Liver (tissue), 9 donors: ENCODE data around the gene DGKD. TPM values are rescaled to one million over a fixed set of nuclear protein-coding genes. Genes with fewer than 3 reads are reported as not detected.

Source experiments
- DNase-seq: peaks from one replicate; pipeline ENCODE4 v3.0.0-alpha.2; 2017; ENCODE audit warnings: low spot score
- H3K27ac ChIP-seq, 2 donors: one replicate each; pipeline ENCODE4 v1.7.0; 2013; ENCODE audit warnings: inconsistent platforms in 2 of 2, low read length in 2 of 2, control low read depth in 1 of 2, low read depth in 1 of 2, mild to moderate bottlenecking in 1 of 2
- H3K27me3 ChIP-seq, 4 donors: one replicate each; pipeline versions ENCODE4 v1.6.1 to v1.7.0; 2013; ENCODE audit warnings: low read length in 3 of 4, inconsistent platforms in 1 of 4, mild to moderate bottlenecking in 1 of 4, moderate library complexity in 1 of 4; ENCODE audit not compliant: control insufficient read depth in 4 of 4, insufficient read depth in 4 of 4
- H3K36me3 ChIP-seq, 4 donors: one replicate each; pipeline versions ENCODE4 v1.6.1 to v1.7.0; 2013; ENCODE audit warnings: low read length in 3 of 4, mild to moderate bottlenecking in 3 of 4, low read depth in 1 of 4, moderate library complexity in 1 of 4; ENCODE audit not compliant: control insufficient read depth in 4 of 4, insufficient read depth in 3 of 4
- H3K4me1 ChIP-seq, 4 donors: one replicate each; pipeline versions ENCODE4 v1.6.1 to v1.7.0; 2013; ENCODE audit warnings: low read length in 3 of 4, mild to moderate bottlenecking in 3 of 4, moderate library complexity in 1 of 4; ENCODE audit not compliant: control insufficient read depth in 4 of 4, insufficient read depth in 4 of 4
- H3K4me3 ChIP-seq, 3 donors: one replicate each; pipeline versions ENCODE4 v1.6.1 to v1.7.0; 2013; ENCODE audit warnings: low read length in 3 of 3, control low read depth in 1 of 3, low read depth in 1 of 3, mild to moderate bottlenecking in 1 of 3
- H3K9ac ChIP-seq, 2 donors: one replicate each; pipeline ENCODE4 v1.7.0; 2013; ENCODE audit warnings: low read length in 2 of 2, mild to moderate bottlenecking in 2 of 2, moderate library complexity in 2 of 2, control low read depth in 1 of 2, low read depth in 1 of 2
- H3K9me3 ChIP-seq, 4 donors: one replicate each; pipeline versions ENCODE4 v1.6.1 to v1.7.0; 2013; ENCODE audit warnings: low read length in 3 of 4; ENCODE audit not compliant: control insufficient read depth in 4 of 4
- ATF3 ChIP-seq: IDR thresholded peaks from 2 replicates; pipeline ENCODE4 v1.6.1; 2016; ENCODE audit warnings: antibody characterized with exemption
- CTCF ChIP-seq: fragments of 150-350 bp; IDR thresholded peaks from 2 replicates; pipeline ENCODE4 v1.5.1; 2017; ENCODE audit warnings: improper control_type of control experiment, low read depth, low read length; ENCODE audit not compliant: missing input control
- EGR1 ChIP-seq, 2 donors: IDR thresholded peaks; 2 replicates each; pipeline ENCODE4 v1.6.1; 2016 to 2018; ENCODE audit warnings: antibody characterized with exemption in 2 of 2, low read depth in 2 of 2
- FOXA1 ChIP-seq: IDR thresholded peaks from 2 replicates; pipeline ENCODE4 v1.6.1; 2016; ENCODE audit warnings: antibody characterized with exemption
- FOXA2 ChIP-seq: IDR thresholded peaks from 2 replicates; pipeline ENCODE4 v1.6.1; 2016; ENCODE audit warnings: antibody characterized with exemption
- GABPA ChIP-seq, 2 donors: IDR thresholded peaks in 1 of 2; conservative IDR thresholded peaks in 1 of 2; 2 replicates each; pipeline ENCODE4 v1.6.1; 2016; ENCODE audit warnings: antibody characterized with exemption in 2 of 2, mild to moderate bottlenecking in 1 of 2, moderate library complexity in 1 of 2
- HNF4G ChIP-seq: IDR thresholded peaks from 2 replicates; pipeline ENCODE4 v1.6.1; 2016; ENCODE audit warnings: antibody characterized with exemption
- NR2F2 ChIP-seq: IDR thresholded peaks from 2 replicates; pipeline ENCODE4 v1.6.1; 2016; ENCODE audit warnings: antibody characterized with exemption
- RAD21 ChIP-seq, 2 donors: IDR thresholded peaks; 2 replicates each; pipeline ENCODE4 v1.6.1; 2016; ENCODE audit warnings: antibody characterized with exemption in 2 of 2, mild to moderate bottlenecking in 2 of 2
- REST ChIP-seq: IDR thresholded peaks from 2 replicates; pipeline ENCODE4 v1.6.1; 2016; ENCODE audit warnings: antibody characterized with exemption, mild to moderate bottlenecking
- RXRA ChIP-seq, 2 donors: IDR thresholded peaks; 2 replicates each; pipeline ENCODE4 v1.6.1; 2017 to 2018; ENCODE audit warnings: antibody characterized with exemption in 2 of 2, mild to moderate bottlenecking in 1 of 2
- SP1 ChIP-seq: IDR thresholded peaks from 2 replicates; pipeline ENCODE4 v1.6.1; 2018; ENCODE audit warnings: antibody characterized with exemption, mild to moderate bottlenecking
- YY1 ChIP-seq: IDR thresholded peaks from 2 replicates; pipeline ENCODE4 v1.6.1; 2016; ENCODE audit warnings: antibody characterized with exemption, mild to moderate bottlenecking
- ZBTB33 ChIP-seq: IDR thresholded peaks from 2 replicates; pipeline ENCODE4 v1.6.1; 2016; ENCODE audit warnings: antibody characterized with exemption
- WGBS: extraction: QIAGEN DNeasy Blood & Tissue Kit; methylation state at CpG from one replicate; pipeline ENCODE4 v1.1.7; 2013; 5-methylcytosine and 5-hydroxymethylcytosine counted together
- polyA plus RNA-seq, 2 donors: library from polyadenylated mRNA; stranded (reverse) in 1 of 2; unstranded in 1 of 2; fragments of 200-250 nt in 1 of 2; fragments of >200 nt in 1 of 2; fragmentation: Nextera tagmentation in 1 of 2; extraction: Ambion mirVana in 1 of 2; gene quantifications; one replicate each; pipeline versions ENCODE4 v1.2.1 to v1.2.3, GENCODE V29; 2013 to 2015
- total RNA-seq, 2 donors: library from RNA; depleted of rRNA; stranded (reverse); fragments of >200 nt; gene quantifications; one replicate each; pipeline ENCODE4 v1.2.3, GENCODE V29; 2014
- donor health status: healthy.
- donor health status: healthy.
- donor health status: healthy.
- donor health status: healthy.
- donor health status: healthy.

DGKD gene
- total and polyA plus RNA-seq, 4 donors = 4.8 to 16.4 (median 8.2) TPM

- H3K4me1 ChIP-seq = peaks cover 0 to 3% (median 0%) of the 10 kb centered on the region in 4 donors
- no peak overlapping the region for H3K9ac ChIP-seq
- DNase-seq = no peak
- WGBS = 90% methylated on average over 15 of the region's 15 CpGs
- H3K9me3 ChIP-seq = no peaks in the 10 kb centered on the region
- no peak overlapping the region for H3K27ac ChIP-seq
- H3K27me3 ChIP-seq = no peaks in the 10 kb centered on the region
- H3K36me3 ChIP-seq = peaks cover 13 to 61% (median 45%) of the 10 kb centered on the region in 4 donors
- no peak overlapping the region for H3K4me3 ChIP-seq
- TF ChIP-seq RAD21 (IDR thresholded peaks at IDR 0.05) (no peak), HNF4G (no peak), FOXA2 (no peak), REST (no peak), FOXA1 (no peak), GABPA (IDR thresholded peaks at IDR 0.05 in 1 of 2, conservative IDR thresholded peaks at IDR 0.05 in 1 of 2) (no peak), YY1 (no peak), SP1 (no peak), RXRA (IDR thresholded peaks at IDR 0.05) (no peak)
These were observed 131.4 kb downstream of the DGKD start for GRCh38 chr2:233485726-233486125.

GRCh38 chr2:233486357-233486756 lies 132.1 kb downstream of the DGKD start:
- Histone ChIP-seq H3K4me3 (no peak overlapping the region), H3K9me3 (no peaks in the 10 kb centered on the region), H3K36me3 (peaks cover 16 to 64% (median 45%) of the 10 kb centered on the region in 4 donors), H3K9ac (no peak overlapping the region), H3K27ac (no peak overlapping the region), H3K4me1 (peaks cover 0 to 3% (median 0%) of the 10 kb centered on the region in 4 donors), H3K27me3 (no peaks in the 10 kb centered on the region)
- 90% methylated on average over 4 of the region's 4 CpGs for WGBS
- DNase-seq = no peak
- TF ChIP-seq SP1 = no peak
- peak; percentile 62 for TF ChIP-seq NR2F2

GRCh38 chr2:233486778-233487552 lies 132.7 kb downstream of the DGKD start:
- TF ChIP-seq GABPA (IDR thresholded peaks at IDR 0.05 in 1 of 2, conservative IDR thresholded peaks at IDR 0.05 in 1 of 2) = no peak
- no peak for TF ChIP-seq ZBTB33
- TF ChIP-seq SP1 = no peak
- no peak for TF ChIP-seq EGR1 (IDR thresholded peaks at IDR 0.05; ENCODE audit: low read depth in 2 of 2)
- no peak for TF ChIP-seq ATF3
- TF ChIP-seq RAD21 (IDR thresholded peaks at IDR 0.05) = no peak
- TF ChIP-seq CTCF = no peak
- TF ChIP-seq FOXA2 = no peak
- TF ChIP-seq NR2F2 = no peak
- 80% methylated on average over 4 of the region's 4 CpGs for WGBS
- H3K27me3 ChIP-seq = no peaks in the 10 kb centered on the region
- H3K9me3 ChIP-seq = no peaks in the 10 kb centered on the region
- peaks cover 0 to 3% (median 0%) of the 10 kb centered on the region in 4 donors for H3K4me1 ChIP-seq
- H3K4me3 ChIP-seq = no peak overlapping the region
- H3K36me3 ChIP-seq = peaks cover 16 to 64% (median 48%) of the 10 kb centered on the region in 4 donors
- H3K9ac ChIP-seq = no peak overlapping the region
- no peak for DNase-seq
- H3K27ac ChIP-seq = no peak overlapping the region
